Endometrium (tissue), 2 donors: Measurements from ENCODE around the gene ZNF77.
"Not testable (repeated sequence)": the region's sequence is repeated elsewhere in the genome, so short reads cannot be mapped to it uniquely, and the experiment has no call there.

ENCODE experiments used
- FAIRE-seq: peaks from 2 replicates; lab custom pipeline; 2012; peaks lifted over from hg19 to GRCh38; lab: Jason Lieb, UNC
- donor health status: control.
- donor health status: control.

The ZNF77 gene

GRCh38 chr19:2970201-2970835, 25.5 kb upstream of the ZNF77 start:
- no peak for FAIRE-seq

- FAIRE-seq, result no peak
Observed at GRCh38 chr19:2969104-2969504, 24.3 kb upstream of the ZNF77 start.

- FAIRE-seq, result no peak
Observed at GRCh38 chr19:2967972-2968371, 23.2 kb upstream of the ZNF77 start.

- FAIRE-seq, result no peak
Observed at GRCh38 chr19:2964874-2965273, 20.1 kb upstream of the ZNF77 start.

GRCh38 chr19:2963631-2964030, 18.9 kb upstream of the ZNF77 start:
- not testable (repeated sequence) for FAIRE-seq

- no peak for FAIRE-seq
Observed at GRCh38 chr19:2963122-2963521, 18.4 kb upstream of the ZNF77 start.

GRCh38 chr19:2962018-2962670, 17.4 kb upstream of the ZNF77 start:
- FAIRE-seq, result peak; percentile 61

- FAIRE-seq, result no peak
Observed at GRCh38 chr19:2960120-2960519, 15.3 kb upstream of the ZNF77 start.

GRCh38 chr19:2957160-2957559, 12.4 kb upstream of the ZNF77 start:
- no peak for FAIRE-seq

GRCh38 chr19:2952953-2953481, 8.2 kb upstream of the ZNF77 start:
- no peak for FAIRE-seq

- FAIRE-seq, result peak; percentile 99
Observed at GRCh38 chr19:2950286-2951124, 5.7 kb upstream of the ZNF77 start.

GRCh38 chr19:2949939-2950285, 5.1 kb upstream of the ZNF77 start:
- no peak for FAIRE-seq

GRCh38 chr19:2945575-2946184, 909 bp upstream of the ZNF77 start:
- FAIRE-seq, result no peak

GRCh38 chr19:2944403-2944774, 382 bp downstream of the ZNF77 start:
- FAIRE-seq, result no peak

GRCh38 chr19:2942928-2943640, 1.7 kb downstream of the ZNF77 start:
- FAIRE-seq, result no peak

- not testable (repeated sequence) for FAIRE-seq
Observed at GRCh38 chr19:2935863-2936262, 8.9 kb downstream of the ZNF77 start.

- no peak for FAIRE-seq
Observed at GRCh38 chr19:2933490-2933910, 11.3 kb downstream of the ZNF77 start.

GRCh38 chr19:2927032-2927430, 17.7 kb downstream of the ZNF77 start:
- FAIRE-seq, result no peak

GRCh38 chr19:2926341-2927031, 18.3 kb downstream of the ZNF77 start:
- no peak for FAIRE-seq

GRCh38 chr19:2923510-2923909, 21.3 kb downstream of the ZNF77 start:
- FAIRE-seq, result no peak

GRCh38 chr19:2922987-2923386, 21.8 kb downstream of the ZNF77 start:
- FAIRE-seq, result no peak
